Psoas muscle (tissue), 8 donors: ENCODE data around the gene PXYLP1. TPM values are rescaled to one million over a fixed set of nuclear protein-coding genes. Genes with fewer than 3 reads are reported as not detected.

ENCODE experiments used
- ATAC-seq, 4 donors: fragments of 200-7000 bp; cut with Tn5 transposase; one replicate each; pipeline ENCODE4 v1.9.1; 2020; ENCODE audit warnings: moderate library complexity in 3 of 4, mild to moderate bottlenecking in 2 of 4
- DNase-seq, 2 donors: peaks; one replicate each; pipeline ENCODE4 v3.0.0-alpha.2; 2020
- H3K27ac ChIP-seq: fragments of 200-600 bp; one replicate; pipeline ENCODE4 v1.8.0; 2022
- H3K27me3 ChIP-seq, 3 donors: fragments of 200-600 bp in 1 of 3; one replicate each; pipeline versions ENCODE4 v1.6.1 to v1.8.0; 2013 to 2022; ENCODE audit warnings: low read length in 2 of 3, mild to moderate bottlenecking in 2 of 3, moderate library complexity in 1 of 3; ENCODE audit not compliant: insufficient read depth in 3 of 3
- H3K36me3 ChIP-seq, 2 donors: fragments of 200-600 bp in 1 of 2; one replicate each; pipeline versions ENCODE4 v1.6.1 to v1.8.0; 2013 to 2022; ENCODE audit warnings: low read depth in 1 of 2, mild to moderate bottlenecking in 1 of 2, moderate library complexity in 1 of 2; ENCODE audit not compliant: insufficient read depth in 1 of 2
- H3K4me1 ChIP-seq: fragments of 200-600 bp; one replicate; pipeline ENCODE4 v1.8.0; 2022
- H3K4me3 ChIP-seq: fragments of 200-600 bp; one replicate; pipeline ENCODE4 v1.8.0; 2022; ENCODE audit warnings: mild to moderate bottlenecking
- H3K9me3 ChIP-seq: fragments of 200-600 bp; one replicate; pipeline ENCODE4 v1.8.0; 2022
- CTCF ChIP-seq: fragments of 200-600 bp; IDR thresholded peaks from one replicate; pipeline ENCODE4 v1.8.0; 2022; ENCODE audit warnings: antibody characterized with exemption
- WGBS, 3 donors: extraction: QIAGEN DNeasy Blood & Tissue Kit; methylation state at CpG; one replicate each; pipeline versions ENCODE4 v1.1.6 to v1.1.7; 2013; 5-methylcytosine and 5-hydroxymethylcytosine counted together
- intact Hi-C, 2 donors: fragments of 100-400 bp; cut with DNase I; formaldehyde crosslinking; loops; one replicate each; pipeline versions ENCODE4 v1.11.0 to v1.14.2; 2022
- polyA plus RNA-seq, 3 donors: library from polyadenylated mRNA; stranded (reverse); fragments of 200-250 nt; gene quantifications; one replicate each; pipeline ENCODE4 v1.2.3, GENCODE V29; 2013
- total RNA-seq, 4 donors: library from RNA; stranded (reverse); fragmentation: NEBNext Ultra II Directional in 2 of 4; extraction: Animal tissue kit (Norgen Biotek cat#: 25700) in 2 of 4; gene quantifications; one replicate each; pipeline versions ENCODE4 v1.2.1 to v1.2.4, GENCODE V29; 2021 to 2023
- donor health status: healthy with polysubstance abuse.
- donor health status: DM: no; HTN: no; CAD: no; lungs with moderate emphysema.
- donor health status: Bipolar disorder and iron deficiency.
- donor health status: healthy.
- donor health status: DM: yes; HTN: yes; CAD: no.
- donor health status: DM: no; HTN: no; CAD: no.
- donor health status: DM: no; HTN: no; CAD: no.
- donor health status: DM: yes; HTN: yes; CAD: no.

The PXYLP1 gene
- total and polyA plus RNA-seq, 7 donors = 0.83 to 6.8 (median 1.8) TPM

- H3K27ac ChIP-seq = no peak overlapping the region
- no peak for ATAC-seq
- intact Hi-C loops = no loop called here
- no peaks in the 10 kb centered on the region for H3K36me3 ChIP-seq
- no peaks in the 10 kb centered on the region for H3K27me3 ChIP-seq
- no peak for TF ChIP-seq CTCF
- H3K9me3 ChIP-seq = no peaks in the 10 kb centered on the region
- H3K4me3 ChIP-seq = no peak overlapping the region
- no peak for DNase-seq
- peaks cover 2% of the 10 kb centered on the region for H3K4me1 ChIP-seq
These were observed 5.7 kb upstream of the PXYLP1 start for GRCh38 chr3:141225939-141226338.

GRCh38 chr3:141227216-141227615 lies 4.4 kb upstream of the PXYLP1 start:
- intact Hi-C loops = no loop called here
- no peak for TF ChIP-seq CTCF
- Histone ChIP-seq H3K27ac (no peak overlapping the region), H3K4me3 (no peak overlapping the region), H3K27me3 (no peaks in the 10 kb centered on the region), H3K4me1 (peaks cover 2% of the 10 kb centered on the region), H3K9me3 (no peaks in the 10 kb centered on the region), H3K36me3 (no peaks in the 10 kb centered on the region)
- DNase-seq (no peak), ATAC-seq (no peak)
- 87 to 93% (median 92%) methylated on average over 3 of the region's 3 CpGs for WGBS, 3 donors

DNA sequence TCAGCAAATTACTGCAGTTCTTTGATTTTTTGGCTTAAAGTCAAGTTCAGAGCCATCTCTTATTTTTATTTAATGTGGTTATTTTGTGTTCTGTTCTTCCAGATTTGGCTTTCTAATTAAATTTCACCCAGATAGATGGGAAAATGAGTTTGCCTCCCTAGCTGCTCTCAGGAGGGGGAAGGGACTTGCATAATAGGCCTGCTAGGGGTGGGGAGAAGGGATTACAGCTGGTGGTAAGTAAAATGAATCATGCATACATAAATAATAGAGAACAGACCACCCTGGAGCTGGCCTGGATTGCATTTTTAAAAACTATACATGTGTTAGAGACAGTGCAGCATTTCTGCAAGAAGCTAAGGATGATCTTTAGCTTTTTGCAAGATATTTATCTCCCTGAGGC lies 3.9 kb upstream of the PXYLP1 start:
- ATAC-seq = no peak
- no peaks in the 10 kb centered on the region for H3K36me3 ChIP-seq

GRCh38 chr3:141228395-141228794 lies 3.2 kb upstream of the PXYLP1 start:
- Histone ChIP-seq H3K27ac (no peak overlapping the region), H3K4me1 (peaks cover 2% of the 10 kb centered on the region), H3K4me3 (no peak overlapping the region), H3K36me3 (no peaks in the 10 kb centered on the region), H3K9me3 (no peaks in the 10 kb centered on the region), H3K27me3 (no peaks in the 10 kb centered on the region)
- TF ChIP-seq CTCF = no peak
- 87 to 97% (median 96%) methylated on average over 2 of the region's 2 CpGs for WGBS, 3 donors
- DNase-seq (no peak), ATAC-seq (no peak)
- intact Hi-C loops = no loop called here

More for the DNA sequence above, 3.9 kb upstream of the PXYLP1 start:
- intact Hi-C loops = no loop called here
- Histone ChIP-seq H3K27me3 (no peaks in the 10 kb centered on the region), H3K27ac (no peak overlapping the region), H3K4me3 (no peak overlapping the region), H3K4me1 (peaks cover 2% of the 10 kb centered on the region), H3K9me3 (no peaks in the 10 kb centered on the region)
- no peak for TF ChIP-seq CTCF
- DNase-seq = no peak

GRCh38 chr3:141229132-141229531 lies 2.5 kb upstream of the PXYLP1 start:
- H3K27me3 ChIP-seq = no peaks in the 10 kb centered on the region
- H3K27ac ChIP-seq = no peak overlapping the region
- DNase-seq (no peak), ATAC-seq (no peak)
- no peak for TF ChIP-seq CTCF
- intact Hi-C loops = no loop called here
- no peaks in the 10 kb centered on the region for H3K36me3 ChIP-seq
- H3K4me1 ChIP-seq = peaks cover 2% of the 10 kb centered on the region
- 76 to 82% (median 79%) methylated on average over 3 of the region's 3 CpGs for WGBS, 3 donors
- no peaks in the 10 kb centered on the region for H3K9me3 ChIP-seq
- no peak overlapping the region for H3K4me3 ChIP-seq
